ENCODE results near the gene LILRB5.

LILRB5 gene

GRCh38 chr19:54201980-54202379 is 55.1 kb downstream of the LILRB5 start:
- Mint-ChIP-seq H3K4me3 (peak overlapping the region; percentile 93 to 98 (median 97)), H3K36me3 (ENCODE audit: low read depth) (peaks cover 66% of the 10 kb centered on the region), H3K27me3 (ENCODE audit: low read depth) (no peaks in the 10 kb centered on the region), H3K9me3 (no peaks in the 10 kb centered on the region), H3K27ac (peak overlapping the region; percentile 76 to 98 (median 95)), H3K4me1 (peaks cover 54% of the 10 kb centered on the region)
- no peak for TF ChIP-seq CTCF (IDR thresholded peaks at IDR 0.05; ENCODE audit: unreplicated experiment in 3 of 3)

DNA sequence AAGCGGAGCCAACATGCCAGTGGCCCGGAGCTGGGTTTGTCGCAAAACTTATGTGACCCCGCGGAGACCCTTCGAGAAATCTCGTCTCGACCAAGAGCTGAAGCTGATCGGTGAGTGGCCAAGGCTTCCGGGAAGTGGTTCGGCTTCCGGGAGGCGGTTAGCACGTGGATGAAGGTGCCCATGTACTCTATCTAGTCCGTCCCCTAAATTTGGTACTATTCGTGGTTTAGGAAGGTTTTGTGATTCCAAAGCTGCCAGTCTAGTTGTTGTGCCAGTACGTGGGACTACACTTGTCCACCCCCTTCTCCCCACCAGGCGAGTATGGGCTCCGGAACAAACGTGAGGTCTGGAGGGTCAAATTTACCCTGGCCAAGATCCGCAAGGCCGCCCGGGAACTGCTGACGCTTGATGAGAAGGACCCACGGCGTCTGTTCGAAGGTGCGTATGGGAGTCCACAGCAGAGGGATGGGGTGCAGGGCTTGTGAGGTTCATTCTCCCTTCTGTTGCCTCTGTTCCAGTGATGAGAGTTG is 55.8 kb downstream of the LILRB5 start:
- TF ChIP-seq CTCF (IDR thresholded peaks at IDR 0.05; ENCODE audit: unreplicated experiment in 3 of 3): no peak
- H3K4me3 Mint-ChIP-seq: peak overlapping the region; percentile 93 to 98 (median 97)
- peaks cover 59% of the 10 kb centered on the region for H3K36me3 Mint-ChIP-seq (ENCODE audit: low read depth)
- no peaks in the 10 kb centered on the region for H3K27me3 Mint-ChIP-seq (ENCODE audit: low read depth)
- H3K27ac Mint-ChIP-seq: peak overlapping the region; percentile 95 to 98 (median 98)
- no peaks in the 10 kb centered on the region for H3K9me3 Mint-ChIP-seq
- H3K4me1 Mint-ChIP-seq: peaks cover 54% of the 10 kb centered on the region
